KOPT-K1 (cell line): ENCODE measurements around the gene TAMM41.
A peak's percentile ranks its signal among the peaks of the same experiment; 100 is the strongest.
"Not testable (repeated sequence)": the region's sequence is repeated elsewhere in the genome, so short reads cannot be mapped to it uniquely, and the experiment has no call there.

Experiments
- H3K27ac ChIP-seq: fragments of 200-600 bp; sonication (generic); 2 replicates; pipeline ENCODE4 v1.5.1; 2016; ENCODE audit warnings: antibody characterized with exemption, mild to moderate bottlenecking, low read depth, low read length; ENCODE audit not compliant: poor library complexity, severe bottlenecking
- H3K36me3 ChIP-seq: fragments of 200-600 bp; sonication (generic); 2 replicates; pipeline ENCODE4 v1.5.1; 2017; ENCODE audit warnings: antibody characterized with exemption, mild to moderate bottlenecking, low read length, moderate library complexity; ENCODE audit not compliant: insufficient read depth
- H3K9me3 ChIP-seq: fragments of 200-600 bp; sonication (generic); 2 replicates; pipeline ENCODE4 v1.5.1; 2017; ENCODE audit warnings: antibody characterized with exemption, low read length, mild to moderate bottlenecking; ENCODE audit not compliant: insufficient read depth, poor library complexity, severe bottlenecking

Gene TAMM41

GRCh38 chr3:11846281-11847266, at the start of gene TAMM41:
TAMM41 (minus strand) TSS chr3:11846885; CDS start chr3:11846636, 249 bp downstream.
- peaks cover 30% of the 10 kb centered on the region for H3K36me3 ChIP-seq
- H3K27ac ChIP-seq = peak within 1 kb of the TSS; percentile 69
- H3K9me3 ChIP-seq = no peaks in the 10 kb centered on the region

GRCh38 chr3:11878837-11879236, 32.2 kb upstream of the TAMM41 start:
- Histone ChIP-seq H3K9me3 (no peaks in the 10 kb centered on the region), H3K27ac (no peak overlapping the region), H3K36me3 (no peaks in the 10 kb centered on the region)

GRCh38 chr3:11874707-11875106, 28.0 kb upstream of the TAMM41 start:
- not testable (repeated sequence) for H3K9me3 ChIP-seq, H3K36me3 ChIP-seq, H3K27ac ChIP-seq

GRCh38 chr3:11863739-11864138, 17.1 kb upstream of the TAMM41 start:
- not testable (repeated sequence) for H3K27ac ChIP-seq, H3K9me3 ChIP-seq, H3K36me3 ChIP-seq

GRCh38 chr3:11862584-11862983, 15.9 kb upstream of the TAMM41 start:
- H3K36me3 ChIP-seq, H3K9me3 ChIP-seq, H3K27ac ChIP-seq: not testable (repeated sequence)

GRCh38 chr3:11862145-11862544, 15.5 kb upstream of the TAMM41 start:
- not testable (repeated sequence) for H3K36me3 ChIP-seq, H3K9me3 ChIP-seq

GRCh38 chr3:11860213-11860612, 13.5 kb upstream of the TAMM41 start:
- H3K9me3 ChIP-seq = peaks cover 13% of the 10 kb centered on the region
- H3K36me3 ChIP-seq, H3K27ac ChIP-seq: not testable (repeated sequence)

More at GRCh38 chr3:11862145-11862544, 15.5 kb upstream of the TAMM41 start:
- not testable (repeated sequence) for H3K27ac ChIP-seq

GRCh38 chr3:11853450-11853849, 6.8 kb upstream of the TAMM41 start:
- Histone ChIP-seq H3K36me3 (no peaks in the 10 kb centered on the region), H3K27ac (no peak overlapping the region), H3K9me3 (peaks cover 26% of the 10 kb centered on the region)

- H3K27ac ChIP-seq = no peak overlapping the region
- H3K36me3 ChIP-seq = no peaks in the 10 kb centered on the region; the same call in 1 of the 2 replicates
- H3K9me3 ChIP-seq = peaks cover 11% of the 10 kb centered on the region
Measured at GRCh38 chr3:11850003-11850402, 3.3 kb upstream of the TAMM41 start.

- no peaks in the 10 kb centered on the region for H3K9me3 ChIP-seq
- no peak overlapping the region for H3K27ac ChIP-seq
- H3K36me3 ChIP-seq = peaks cover 19% of the 10 kb centered on the region
Measured at GRCh38 chr3:11847607-11848006, 922 bp upstream of the TAMM41 start.

- Histone ChIP-seq H3K27ac (peak overlapping the region; percentile 69), H3K36me3 (peaks cover 39% of the 10 kb centered on the region), H3K9me3 (peaks cover 4% of the 10 kb centered on the region)
Measured at GRCh38 chr3:11845651-11846050, 1.0 kb downstream of the TAMM41 start.

GRCh38 chr3:11844891-11845290, 1.8 kb downstream of the TAMM41 start:
- no peak overlapping the region for H3K27ac ChIP-seq
- peaks cover 12% of the 10 kb centered on the region for H3K9me3 ChIP-seq
- H3K36me3 ChIP-seq = peaks cover 46% of the 10 kb centered on the region

- H3K27ac ChIP-seq = no peak overlapping the region
- peaks cover 87% of the 10 kb centered on the region for H3K36me3 ChIP-seq
- peaks cover 6% of the 10 kb centered on the region for H3K9me3 ChIP-seq
Measured at GRCh38 chr3:11835028-11835639, 11.6 kb downstream of the TAMM41 start.

- Histone ChIP-seq H3K36me3 (peaks cover 86% of the 10 kb centered on the region), H3K27ac (no peak overlapping the region), H3K9me3 (no peaks in the 10 kb centered on the region)
Measured at GRCh38 chr3:11832981-11833905, 13.4 kb downstream of the TAMM41 start.

GRCh38 chr3:11829416-11829815, 17.3 kb downstream of the TAMM41 start:
- Histone ChIP-seq H3K27ac (no peak overlapping the region), H3K9me3 (no peaks in the 10 kb centered on the region), H3K36me3 (peaks cover 96% of the 10 kb centered on the region)
